ENCODE data around the gene EGR4. TPM values are rescaled to one million over a fixed set of nuclear protein-coding genes. Genes with fewer than 3 reads are reported as not detected.

The EGR4 gene
- total RNA-seq = under 1 TPM; 0.09 to 0.15 TPM

DNA sequence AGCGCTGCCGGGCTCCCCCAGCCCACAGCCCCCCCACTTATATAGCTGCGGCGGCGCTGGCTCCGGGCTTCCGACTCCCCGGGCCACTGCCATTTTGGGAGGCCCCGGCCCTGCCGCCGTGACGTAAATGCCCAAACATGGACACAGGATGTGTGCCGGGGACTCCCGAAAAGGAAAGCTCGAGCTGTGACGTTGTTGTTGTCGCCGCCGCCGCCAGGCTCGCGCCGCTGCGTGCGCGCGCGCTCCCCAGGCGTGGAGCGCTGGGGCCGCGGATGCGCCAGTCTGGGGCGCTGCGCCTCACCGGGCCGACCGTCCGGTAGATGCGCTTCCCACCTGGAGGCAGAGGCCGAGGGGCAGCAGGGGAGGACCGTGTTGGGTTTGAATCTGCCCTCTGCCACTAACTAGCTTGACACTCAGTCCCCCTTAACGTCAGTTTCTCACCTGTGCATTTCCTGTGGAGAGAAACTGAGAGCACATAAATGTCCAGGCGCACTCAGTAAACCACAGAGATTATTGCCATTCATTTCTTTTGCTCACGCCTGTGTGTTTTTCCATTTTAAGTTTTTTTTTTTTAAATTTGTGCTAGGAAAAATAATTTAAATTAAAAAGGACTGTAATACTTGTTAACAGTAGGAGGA is at the start of gene EGR4:
Gene EGR4 (minus strand): TSS at position 15 of the 638 bp plus-strand sequence. CDS start 231 bp downstream, outside the sequence.
- no peaks in the 10 kb centered on the region for H3K9me3 Mint-ChIP-seq (ENCODE audit: low read depth)
- peak within 1 kb of the TSS; percentile 71 for H3K4me3 Mint-ChIP-seq
- CTCF ChIA-PET = interaction anchor here (0.7 to 5.9 kb wide), 3 partner anchors 59 to 184 kb away, joined by 4 to 56 read pairs (median 5); partner anchors contain the start of genes CCT7 and PRADC1
- peaks cover 16% of the 10 kb centered on the region for H3K4me1 Mint-ChIP-seq
- H3K27ac Mint-ChIP-seq = no peak within 1 kb of the TSS
- peaks cover 88% of the 10 kb centered on the region for H3K27me3 Mint-ChIP-seq
- no peaks in the 10 kb centered on the region for H3K36me3 Mint-ChIP-seq
- ATAC-seq = peak; percentile 95
- peak; percentile 94 for DNase-seq

DNA sequence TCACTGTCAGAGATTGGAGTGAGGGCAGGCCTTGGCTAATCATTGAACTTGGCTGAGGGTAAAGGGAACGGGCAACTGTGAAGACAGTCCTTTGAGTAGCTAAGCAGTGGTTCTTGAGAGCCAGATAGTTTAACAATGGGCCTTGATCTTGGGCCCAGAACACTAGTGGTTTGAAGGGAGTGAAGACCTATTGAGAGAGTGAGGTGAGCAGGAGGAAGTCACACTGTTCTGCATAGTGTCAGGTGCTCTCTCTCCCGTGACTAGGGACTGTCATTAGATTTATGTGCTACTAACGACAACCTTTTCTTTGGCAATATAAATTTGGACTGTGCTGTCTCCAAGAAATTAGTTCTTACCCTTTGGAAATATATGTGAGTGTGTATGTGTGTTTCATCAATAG is 47.7 kb upstream of the EGR4 start:
- no peak for ATAC-seq
- Mint-ChIP-seq H3K4me1 (peaks cover 5% of the 10 kb centered on the region), H3K4me3 (no peak overlapping the region), H3K36me3 (no peaks in the 10 kb centered on the region), H3K9me3 (ENCODE audit: low read depth) (no peaks in the 10 kb centered on the region), H3K27me3 (peaks cover 4% of the 10 kb centered on the region), H3K27ac (no peak overlapping the region)
- CTCF ChIA-PET = no interaction called here
- no peak for DNase-seq

DNA sequence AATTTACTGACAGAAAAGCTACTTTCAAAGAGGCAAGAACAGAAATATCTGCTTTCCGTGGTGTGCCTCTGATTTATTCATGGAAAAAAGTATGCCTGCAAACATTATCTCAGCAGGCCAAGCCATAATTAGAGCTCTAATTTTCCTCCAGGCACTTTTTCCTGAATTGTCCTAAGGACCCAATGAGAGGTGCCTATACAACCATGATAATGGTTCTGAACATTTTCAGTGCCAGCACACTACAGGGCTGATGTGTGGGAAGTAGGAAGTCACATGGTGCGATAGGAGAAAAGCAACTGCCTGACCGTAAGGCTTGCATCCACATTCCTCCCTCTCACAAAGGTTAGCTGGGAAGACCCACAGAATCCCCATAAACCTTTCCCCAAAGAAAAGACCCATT is 45.9 kb upstream of the EGR4 start:
- Mint-ChIP-seq H3K27me3 (peaks cover 9% of the 10 kb centered on the region), H3K4me1 (peaks cover 5% of the 10 kb centered on the region), H3K9me3 (ENCODE audit: low read depth) (no peaks in the 10 kb centered on the region), H3K4me3 (no peak overlapping the region), H3K27ac (no peak overlapping the region), H3K36me3 (no peaks in the 10 kb centered on the region)
- DNase-seq (no peak), ATAC-seq (no peak)
- CTCF ChIA-PET = no interaction called here

DNA sequence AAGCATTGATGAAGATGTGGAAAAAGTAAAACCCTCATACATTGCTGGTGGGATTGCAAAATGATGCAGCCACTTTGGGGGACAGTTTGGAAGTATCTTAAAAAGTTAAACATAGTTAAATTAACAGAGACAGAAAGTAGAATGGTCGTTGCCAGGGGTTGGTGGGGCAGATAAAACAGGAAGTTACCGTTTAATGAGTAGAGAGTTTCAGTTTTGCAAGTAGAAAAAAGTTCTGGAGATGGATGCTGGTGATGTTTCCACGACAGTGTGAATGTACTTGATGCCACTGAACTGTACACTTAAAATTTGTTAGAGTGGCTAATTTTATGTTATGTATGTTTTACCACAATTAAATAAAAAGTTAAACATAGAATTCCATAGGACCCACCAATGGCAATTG is 44.5 kb upstream of the EGR4 start:
- ATAC-seq (no peak), DNase-seq (no peak)
- Mint-ChIP-seq H3K27ac (no peak overlapping the region), H3K4me3 (no peak overlapping the region), H3K4me1 (peaks cover 6% of the 10 kb centered on the region), H3K9me3 (ENCODE audit: low read depth) (no peaks in the 10 kb centered on the region), H3K27me3 (peaks cover 20% of the 10 kb centered on the region), H3K36me3 (no peaks in the 10 kb centered on the region)
- CTCF ChIA-PET = no interaction called here

DNA sequence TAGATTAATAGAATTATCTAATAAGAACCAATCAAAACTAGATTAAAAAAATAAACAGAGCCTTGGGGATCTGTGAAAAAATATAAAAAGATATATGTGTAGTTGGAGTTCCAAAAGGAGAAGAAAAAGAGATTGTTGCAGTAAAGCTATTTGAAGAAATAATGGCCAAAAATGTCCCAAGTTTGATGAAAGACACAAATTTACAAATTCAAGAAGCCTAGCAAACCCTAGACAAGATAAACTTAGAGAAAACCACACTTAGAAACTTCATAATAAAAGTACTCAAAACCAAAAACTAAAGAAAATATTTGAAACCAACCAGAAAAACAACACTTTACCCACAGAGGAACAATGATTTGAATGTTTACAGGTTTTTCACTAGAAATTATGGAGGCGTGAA is 41.3 kb upstream of the EGR4 start:
- no peaks in the 10 kb centered on the region for H3K9me3 Mint-ChIP-seq (ENCODE audit: low read depth)
- peaks cover 22% of the 10 kb centered on the region for H3K27me3 Mint-ChIP-seq
- CTCF ChIA-PET = interaction anchor here (1.4 kb wide), 1 partner anchor 20 kb away, joined by 3 read pairs; no protein-coding TSS in a partner anchor
- no peak overlapping the region for H3K27ac Mint-ChIP-seq
- no peaks in the 10 kb centered on the region for H3K36me3 Mint-ChIP-seq
- H3K4me1 Mint-ChIP-seq = peaks cover 6% of the 10 kb centered on the region
- no peak overlapping the region for H3K4me3 Mint-ChIP-seq
- no peak for DNase-seq
- ATAC-seq = no peak

DNA sequence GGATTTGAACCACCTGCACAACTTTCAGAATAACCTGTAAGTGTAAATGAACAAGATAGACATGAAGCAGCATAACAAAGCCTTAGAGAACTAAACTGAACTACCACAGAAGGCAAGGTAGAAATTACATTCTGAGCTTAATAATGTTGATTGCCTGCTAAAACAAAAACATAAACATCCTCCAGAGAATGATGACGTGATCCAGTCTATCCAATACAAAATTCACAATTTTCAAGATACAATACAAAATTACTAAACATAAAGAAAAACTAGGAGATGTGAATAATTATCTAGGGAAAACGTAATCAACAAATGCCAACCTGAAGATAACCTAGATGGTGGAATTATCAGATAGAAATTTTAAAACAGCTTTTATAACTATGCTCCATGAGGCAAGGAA is 40.7 kb upstream of the EGR4 start:
- Mint-ChIP-seq H3K36me3 (no peaks in the 10 kb centered on the region), H3K9me3 (ENCODE audit: low read depth) (no peaks in the 10 kb centered on the region), H3K27ac (no peak overlapping the region), H3K4me3 (no peak overlapping the region), H3K27me3 (peaks cover 22% of the 10 kb centered on the region), H3K4me1 (peaks cover 6% of the 10 kb centered on the region)
- ATAC-seq (no peak), DNase-seq (no peak)
- CTCF ChIA-PET = interaction anchor here (1.4 kb wide), 1 partner anchor 21 kb away, joined by 3 read pairs; no protein-coding TSS in a partner anchor

DNA sequence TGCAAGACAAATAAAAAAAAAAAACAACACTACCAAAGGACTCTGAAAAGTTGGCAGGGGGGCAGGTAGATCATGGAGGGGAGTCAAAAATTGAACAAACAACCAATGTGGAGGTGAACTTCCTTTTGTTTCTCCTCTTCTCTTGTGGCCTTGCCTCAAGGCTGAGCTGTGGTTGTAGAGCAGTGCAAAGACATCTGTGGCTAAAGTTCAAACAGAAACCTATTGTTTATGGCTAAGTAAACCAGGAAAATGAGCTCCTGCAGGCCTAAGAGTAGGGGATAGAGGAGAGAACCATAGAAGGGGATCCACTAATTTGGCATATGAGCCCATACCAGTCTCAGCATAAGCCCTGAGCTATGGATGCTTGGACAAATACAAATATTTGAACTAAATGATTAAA is 40.2 kb upstream of the EGR4 start:
- H3K9me3 Mint-ChIP-seq (ENCODE audit: low read depth) = no peaks in the 10 kb centered on the region
- H3K4me3 Mint-ChIP-seq = no peak overlapping the region
- peaks cover 25% of the 10 kb centered on the region for H3K27me3 Mint-ChIP-seq
- no peak for ATAC-seq
- peaks cover 6% of the 10 kb centered on the region for H3K4me1 Mint-ChIP-seq
- CTCF ChIA-PET = interaction anchor here (1.4 kb wide), 1 partner anchor 21 kb away, joined by 3 read pairs; no protein-coding TSS in a partner anchor
- no peak for DNase-seq
- no peak overlapping the region for H3K27ac Mint-ChIP-seq
- H3K36me3 Mint-ChIP-seq = no peaks in the 10 kb centered on the region

DNA sequence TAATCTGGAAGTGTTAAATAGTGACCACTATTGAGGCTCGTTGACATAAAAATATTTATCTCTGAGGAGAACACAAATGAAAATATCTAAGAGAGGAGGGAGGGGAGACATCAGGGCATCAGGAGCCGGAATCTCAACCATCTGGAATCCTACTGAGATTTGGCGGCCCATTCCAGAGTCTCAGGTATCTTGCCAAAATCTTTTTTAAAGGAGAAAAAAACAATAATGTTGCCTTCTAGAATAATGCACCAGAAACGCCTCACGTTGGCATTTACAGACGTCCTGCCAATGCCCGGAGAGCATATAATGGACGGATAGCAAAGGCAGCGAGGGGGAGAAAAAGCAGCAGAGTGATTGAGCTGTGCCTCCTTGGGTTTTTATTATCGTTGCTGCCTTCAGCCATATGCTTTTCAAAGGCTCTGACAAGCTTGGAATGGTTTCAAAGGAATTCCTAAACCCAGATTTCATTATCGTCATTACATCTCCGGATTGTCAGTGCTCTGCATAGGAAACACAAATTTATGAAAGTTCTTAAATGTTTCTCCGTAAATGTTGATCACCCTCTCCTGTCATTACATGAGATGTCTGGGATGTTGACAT is 30.9 kb upstream of the EGR4 start:
- H3K4me3 Mint-ChIP-seq = no peak overlapping the region
- H3K9me3 Mint-ChIP-seq (ENCODE audit: low read depth) = no peaks in the 10 kb centered on the region
- DNase-seq (no peak), ATAC-seq (no peak)
- H3K36me3 Mint-ChIP-seq = no peaks in the 10 kb centered on the region
- no peak overlapping the region for H3K27ac Mint-ChIP-seq
- CTCF ChIA-PET = no interaction called here
- H3K4me1 Mint-ChIP-seq = no peaks in the 10 kb centered on the region
- peaks cover 42% of the 10 kb centered on the region for H3K27me3 Mint-ChIP-seq

DNA sequence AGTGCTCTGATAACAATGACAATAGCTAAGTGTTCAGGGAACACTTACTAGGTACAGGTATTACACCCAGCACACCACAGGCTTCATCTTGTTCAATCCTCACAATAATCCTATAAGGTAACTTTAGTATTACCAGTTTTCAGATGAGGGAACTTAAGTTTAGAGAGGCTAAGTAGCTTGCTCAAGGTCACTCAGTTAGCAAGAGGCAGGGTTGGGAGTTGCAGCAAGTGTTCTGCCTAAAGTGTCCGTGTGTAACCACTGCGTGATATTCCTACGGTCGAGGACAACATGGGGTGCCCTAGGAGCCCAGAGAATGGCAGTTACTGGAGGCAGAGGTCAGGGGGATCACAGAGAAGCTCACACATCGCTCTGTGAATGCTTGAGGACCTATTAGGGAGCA is 30.2 kb upstream of the EGR4 start:
- DNase-seq (no peak), ATAC-seq (no peak)
- Mint-ChIP-seq H3K36me3 (no peaks in the 10 kb centered on the region), H3K27ac (no peak overlapping the region), H3K4me1 (no peaks in the 10 kb centered on the region), H3K4me3 (no peak overlapping the region), H3K9me3 (ENCODE audit: low read depth) (no peaks in the 10 kb centered on the region), H3K27me3 (peaks cover 39% of the 10 kb centered on the region)
- CTCF ChIA-PET = interaction anchor here (1.0 kb wide), 1 partner anchor 34 kb away, joined by 3 read pairs; no protein-coding TSS in a partner anchor

DNA sequence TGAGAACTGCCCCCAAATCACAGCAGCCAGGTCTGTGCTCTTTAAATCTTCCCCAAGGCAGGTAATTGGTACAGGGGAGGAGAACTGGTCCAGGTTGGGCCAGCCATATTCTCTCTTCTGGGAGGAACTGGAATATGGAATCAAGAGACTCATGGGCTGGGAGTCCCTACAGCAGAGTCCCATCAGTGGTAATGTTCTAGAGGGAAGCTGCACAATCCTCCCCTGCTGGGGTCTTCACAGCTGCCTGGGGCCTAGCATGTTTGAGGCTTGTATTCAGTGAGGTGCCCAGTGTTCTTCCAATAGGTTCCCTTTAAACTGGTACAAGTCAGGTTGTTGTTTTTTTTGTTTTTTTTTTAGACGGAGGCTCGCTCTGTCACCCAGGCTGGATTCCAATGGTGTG is 21.1 kb upstream of the EGR4 start:
- CTCF ChIA-PET = no interaction called here
- DNase-seq (no peak), ATAC-seq (no peak)
- Mint-ChIP-seq H3K27me3 (peaks cover 25% of the 10 kb centered on the region), H3K9me3 (ENCODE audit: low read depth) (no peaks in the 10 kb centered on the region), H3K27ac (no peak overlapping the region), H3K36me3 (no peaks in the 10 kb centered on the region), H3K4me1 (no peaks in the 10 kb centered on the region), H3K4me3 (no peak overlapping the region)

DNA sequence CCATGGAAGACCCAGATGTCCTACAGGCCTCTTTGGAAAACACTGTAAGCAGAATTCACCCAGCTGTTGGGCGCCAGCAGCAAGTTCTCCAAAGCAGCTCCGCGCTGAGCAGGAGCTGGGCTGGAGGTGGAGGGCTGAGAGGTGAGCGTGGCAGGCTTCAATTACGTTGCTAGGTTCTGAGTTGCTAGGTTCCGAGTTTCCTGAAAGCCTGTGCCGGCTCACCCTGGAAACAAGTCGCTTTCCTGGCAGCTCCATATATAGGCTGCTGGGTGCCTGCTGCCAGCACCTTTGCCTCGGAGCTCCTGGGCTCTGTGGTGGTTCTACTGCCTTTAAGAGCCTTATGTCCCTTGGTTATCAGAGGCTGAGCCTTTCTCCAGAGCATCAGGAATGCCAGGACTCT is 14.4 kb upstream of the EGR4 start:
- no peak overlapping the region for H3K27ac Mint-ChIP-seq
- CTCF ChIA-PET = no interaction called here
- ATAC-seq (no peak), DNase-seq (no peak)
- H3K9me3 Mint-ChIP-seq (ENCODE audit: low read depth) = no peaks in the 10 kb centered on the region
- no peaks in the 10 kb centered on the region for H3K4me1 Mint-ChIP-seq
- no peaks in the 10 kb centered on the region for H3K36me3 Mint-ChIP-seq
- peaks cover 40% of the 10 kb centered on the region for H3K27me3 Mint-ChIP-seq
- no peak overlapping the region for H3K4me3 Mint-ChIP-seq

DNA sequence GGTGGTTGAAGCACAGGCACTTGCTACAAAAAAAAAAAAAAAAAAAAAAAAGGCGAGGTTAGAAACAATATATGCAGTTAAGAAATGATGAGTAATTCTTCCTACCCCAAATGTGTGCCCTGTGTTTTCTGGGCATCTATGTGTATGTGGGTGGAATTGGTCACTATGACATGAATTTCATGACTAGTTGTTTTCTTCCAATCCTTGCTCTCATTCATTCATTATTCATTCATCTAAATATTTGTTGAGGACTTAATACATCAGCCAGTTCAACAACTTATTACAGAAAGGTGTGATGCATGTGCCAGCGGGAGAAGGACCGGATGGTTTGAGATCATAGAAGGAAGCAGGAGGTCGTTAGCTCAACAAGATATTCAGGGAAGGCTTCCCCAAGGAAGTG is 8.3 kb upstream of the EGR4 start:
- Mint-ChIP-seq H3K27me3 (peaks cover 56% of the 10 kb centered on the region), H3K4me1 (no peaks in the 10 kb centered on the region), H3K9me3 (ENCODE audit: low read depth) (no peaks in the 10 kb centered on the region), H3K4me3 (no peak overlapping the region), H3K27ac (no peak overlapping the region), H3K36me3 (no peaks in the 10 kb centered on the region)
- no peak for DNase-seq
- ATAC-seq = no peak
- CTCF ChIA-PET = no interaction called here

DNA sequence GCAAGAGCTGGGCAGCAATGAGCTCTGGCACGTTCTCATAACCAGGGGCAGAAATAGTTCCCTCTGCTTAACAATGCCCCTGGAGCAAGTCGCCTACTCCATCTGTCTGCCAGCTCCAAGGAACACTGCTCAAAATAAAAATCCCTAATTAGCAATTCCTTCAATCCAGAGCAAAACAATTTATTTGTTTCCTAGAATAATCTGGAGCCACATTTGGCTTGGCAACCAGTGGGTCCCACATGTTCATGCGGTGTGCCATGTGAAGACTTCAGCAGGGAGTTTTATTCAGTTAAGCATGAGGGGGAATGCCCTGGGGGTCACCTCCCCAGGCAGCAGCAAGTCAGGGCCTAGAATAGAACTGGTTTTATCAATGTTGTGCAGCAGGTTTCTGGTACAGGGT is 7.6 kb upstream of the EGR4 start:
- DNase-seq (no peak), ATAC-seq (no peak)
- Mint-ChIP-seq H3K27ac (no peak overlapping the region), H3K36me3 (no peaks in the 10 kb centered on the region), H3K4me1 (no peaks in the 10 kb centered on the region), H3K4me3 (no peak overlapping the region), H3K9me3 (ENCODE audit: low read depth) (no peaks in the 10 kb centered on the region), H3K27me3 (peaks cover 61% of the 10 kb centered on the region)
- CTCF ChIA-PET = no interaction called here

DNA sequence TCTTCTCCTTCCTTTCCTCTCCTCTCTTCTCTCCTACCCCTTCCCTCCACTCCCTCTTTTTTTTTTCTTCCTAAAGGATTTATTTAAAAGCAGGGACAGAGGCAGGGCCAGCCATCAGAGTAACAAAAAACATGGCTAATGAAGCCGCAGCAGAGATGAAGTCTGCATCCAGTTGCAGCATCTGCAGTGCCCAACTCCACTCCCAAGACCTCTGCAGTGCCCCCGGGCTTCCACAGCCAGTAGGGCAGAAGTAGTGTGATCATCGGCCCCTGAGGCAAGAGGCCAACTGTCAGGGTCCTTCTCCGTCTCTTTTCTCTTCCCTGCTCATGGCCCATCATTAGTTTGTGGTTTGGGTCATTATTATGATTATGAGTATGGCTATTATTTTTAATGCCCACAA is 4.2 kb upstream of the EGR4 start:
- Mint-ChIP-seq H3K27me3 (peaks cover 66% of the 10 kb centered on the region), H3K4me3 (no peak overlapping the region), H3K9me3 (ENCODE audit: low read depth) (no peaks in the 10 kb centered on the region), H3K27ac (no peak overlapping the region), H3K4me1 (peaks cover 5% of the 10 kb centered on the region), H3K36me3 (no peaks in the 10 kb centered on the region)
- CTCF ChIA-PET = no interaction called here
- ATAC-seq (no peak), DNase-seq (no peak)

Measured in activated CD8-positive, alpha-beta memory T cell treated with anti-CD3 and anti-CD28 coated beads, Interleukin-2, amount 10 ng/mL, durations not matched to agents 7 days and 5 days (primary cell).